ENCODE measurements around the gene VWA8. TPM values are rescaled to one million over a fixed set of nuclear protein-coding genes. Genes with fewer than 3 reads are reported as not detected.

The VWA8 gene
- total RNA-seq, 3 donors from 2014 or later = 18.4 to 43.5 (median 34.7) TPM

DNA sequence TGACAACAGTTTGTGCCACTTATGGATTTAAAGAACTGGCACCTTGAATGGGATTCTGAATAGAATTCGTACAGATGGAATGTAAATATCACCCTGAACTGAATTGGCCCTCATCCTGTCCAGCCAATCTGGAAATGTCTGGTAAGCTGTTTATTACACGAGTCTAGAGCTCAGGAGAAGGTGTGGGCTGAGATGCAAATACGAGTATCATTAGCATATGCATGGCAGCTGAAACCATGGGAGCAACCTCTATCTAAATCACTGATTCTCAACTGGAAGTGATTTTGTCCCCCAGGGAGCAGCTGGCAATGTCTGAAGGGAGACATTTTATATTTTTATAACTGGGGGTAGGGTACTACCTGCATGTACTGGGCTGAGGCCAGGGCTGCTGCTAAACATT lies 15.6 kb upstream of the VWA8 start:
- Histone ChIP-seq H3K27me3 (no peaks in the 10 kb centered on the region), H3K9me3 (no peaks in the 10 kb centered on the region), H3K27ac (no peak overlapping the region), H3K4me1 (no peaks in the 10 kb centered on the region), H3K4me3 (no peak overlapping the region), H3K36me3 (peaks cover 6% of the 10 kb centered on the region)
- intact Hi-C loops (cut with DNase I; ENCODE audit: low total_unique reads) = no loop called here
- DNase-seq (ENCODE audit: low spot score in 2 of 2) = no peak
- TF ChIP-seq POLR2AphosphoS5 (IDR thresholded peaks at IDR 0.05) (no peak), POLR2A (IDR thresholded peaks at IDR 0.05) (no peak)
- TF ChIP-seq, protein P1, sequence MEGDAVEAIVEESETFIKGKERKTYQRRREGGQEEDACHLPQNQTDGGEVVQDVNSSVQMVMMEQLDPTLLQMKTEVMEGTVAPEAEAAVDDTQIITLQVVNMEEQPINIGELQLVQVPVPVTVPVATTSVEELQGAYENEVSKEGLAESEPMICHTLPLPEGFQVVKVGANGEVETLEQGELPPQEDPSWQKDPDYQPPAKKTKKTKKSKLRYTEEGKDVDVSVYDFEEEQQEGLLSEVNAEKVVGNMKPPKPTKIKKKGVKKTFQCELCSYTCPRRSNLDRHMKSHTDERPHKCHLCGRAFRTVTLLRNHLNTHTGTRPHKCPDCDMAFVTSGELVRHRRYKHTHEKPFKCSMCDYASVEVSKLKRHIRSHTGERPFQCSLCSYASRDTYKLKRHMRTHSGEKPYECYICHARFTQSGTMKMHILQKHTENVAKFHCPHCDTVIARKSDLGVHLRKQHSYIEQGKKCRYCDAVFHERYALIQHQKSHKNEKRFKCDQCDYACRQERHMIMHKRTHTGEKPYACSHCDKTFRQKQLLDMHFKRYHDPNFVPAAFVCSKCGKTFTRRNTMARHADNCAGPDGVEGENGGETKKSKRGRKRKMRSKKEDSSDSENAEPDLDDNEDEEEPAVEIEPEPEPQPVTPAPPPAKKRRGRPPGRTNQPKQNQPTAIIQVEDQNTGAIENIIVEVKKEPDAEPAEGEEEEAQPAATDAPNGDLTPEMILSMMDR (IDR thresholded peaks at IDR 0.05) = no peak

DNA sequence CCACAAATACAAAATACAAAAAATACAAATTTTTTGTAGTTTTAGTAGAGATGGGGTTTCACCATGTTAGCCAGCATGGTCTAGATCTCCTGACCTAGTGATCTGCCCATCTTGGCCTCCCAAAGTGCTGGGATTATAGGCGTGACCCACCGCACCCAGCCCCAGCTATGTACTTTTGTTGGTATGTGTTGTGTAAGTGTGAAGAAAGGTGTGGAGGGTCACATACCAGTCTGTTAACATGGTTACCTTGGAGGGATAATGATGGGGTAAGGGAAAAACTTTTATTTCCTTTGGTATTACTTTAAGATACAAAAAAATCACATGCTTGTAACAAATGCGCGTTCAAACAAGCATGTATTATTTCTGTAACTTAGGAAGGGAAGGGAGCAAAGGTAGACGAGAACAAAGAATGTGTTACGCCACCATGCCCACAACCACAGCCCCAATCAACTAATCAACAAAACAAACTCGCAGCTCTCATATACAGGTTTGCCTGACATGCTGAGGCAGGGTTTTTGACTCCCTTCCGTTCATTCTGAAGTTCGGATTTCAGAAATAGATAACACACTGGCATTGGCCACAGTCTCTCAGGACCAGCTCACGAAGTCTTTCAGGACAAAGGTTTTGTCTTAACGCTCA lies 13.5 kb upstream of the VWA8 start:
- Histone ChIP-seq H3K36me3 (peaks cover 6% of the 10 kb centered on the region), H3K27ac (no peak overlapping the region), H3K4me3 (no peak overlapping the region), H3K9me3 (no peaks in the 10 kb centered on the region), H3K4me1 (no peaks in the 10 kb centered on the region), H3K27me3 (no peaks in the 10 kb centered on the region)
- intact Hi-C loops (cut with DNase I; ENCODE audit: low total_unique reads) = no loop called here
- TF ChIP-seq, protein P1 (IDR thresholded peaks at IDR 0.05) = no peak
- TF ChIP-seq POLR2A (IDR thresholded peaks at IDR 0.05) (no peak), POLR2AphosphoS5 (IDR thresholded peaks at IDR 0.05) (no peak)
- DNase-seq (ENCODE audit: low spot score in 2 of 2) = no peak

DNA sequence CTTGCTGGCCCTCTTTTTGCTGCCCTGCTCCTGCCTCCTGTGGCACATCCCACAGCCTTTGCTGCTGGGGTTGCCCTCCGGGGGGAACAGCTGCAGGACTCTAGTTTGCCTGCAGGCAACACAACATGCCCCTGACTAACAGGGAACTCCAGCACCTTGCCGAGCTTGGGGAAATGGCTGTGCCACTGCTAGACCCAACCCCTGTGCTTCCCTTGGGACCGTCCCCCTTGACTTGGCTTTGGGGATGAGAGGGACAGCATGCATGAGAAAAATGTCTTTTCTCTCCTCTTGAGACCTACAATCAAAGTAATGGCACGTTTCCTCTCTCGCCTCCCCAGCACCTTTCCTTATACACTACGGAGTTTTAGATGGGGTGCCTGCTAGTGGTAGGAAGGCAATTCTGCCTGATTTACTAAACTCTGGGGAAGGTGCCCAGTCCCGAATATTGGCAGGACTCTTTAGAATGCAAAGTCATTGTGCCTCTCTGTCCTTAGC lies 12.4 kb upstream of the VWA8 start:
- intact Hi-C loops (cut with DNase I; ENCODE audit: low total_unique reads) = no loop called here
- Histone ChIP-seq H3K9me3 (no peaks in the 10 kb centered on the region), H3K36me3 (peaks cover 6% of the 10 kb centered on the region), H3K4me3 (no peak overlapping the region), H3K27ac (no peak overlapping the region), H3K27me3 (no peaks in the 10 kb centered on the region), H3K4me1 (no peaks in the 10 kb centered on the region)
- no peak for DNase-seq (ENCODE audit: low spot score in 2 of 2)
- TF ChIP-seq, protein P1 (IDR thresholded peaks at IDR 0.05) = no peak
- no peak for TF ChIP-seq POLR2AphosphoS5 (IDR thresholded peaks at IDR 0.05)
- no peak for TF ChIP-seq POLR2A (IDR thresholded peaks at IDR 0.05)

DNA sequence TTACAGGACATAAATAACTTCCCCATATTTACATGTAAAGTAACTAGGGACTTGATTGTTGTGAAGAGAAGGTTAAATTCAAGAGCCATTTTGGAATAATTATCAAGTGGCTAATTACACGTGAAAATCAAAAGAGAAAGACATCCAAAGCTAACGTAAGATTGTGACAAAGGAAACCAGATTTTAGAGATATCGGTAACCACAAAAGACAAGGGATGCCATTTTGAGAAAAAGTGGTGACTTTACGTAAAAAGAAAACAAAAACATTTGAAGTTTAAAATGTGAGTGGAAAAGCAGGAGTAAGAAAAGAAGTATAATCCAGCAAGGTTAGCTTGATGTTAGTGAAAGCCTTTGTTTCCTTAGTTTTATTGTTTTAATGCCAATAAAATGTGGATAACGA lies 10.9 kb upstream of the VWA8 start:
- TF ChIP-seq, protein P1 (IDR thresholded peaks at IDR 0.05) = no peak
- TF ChIP-seq POLR2A (IDR thresholded peaks at IDR 0.05) = no peak
- TF ChIP-seq POLR2AphosphoS5 (IDR thresholded peaks at IDR 0.05) = no peak
- no peak overlapping the region for H3K27ac ChIP-seq
- no peaks in the 10 kb centered on the region for H3K27me3 ChIP-seq
- H3K4me3 ChIP-seq = no peak overlapping the region
- H3K36me3 ChIP-seq = peaks cover 6% of the 10 kb centered on the region
- no peaks in the 10 kb centered on the region for H3K4me1 ChIP-seq
- no peaks in the 10 kb centered on the region for H3K9me3 ChIP-seq
- no peak for DNase-seq (ENCODE audit: low spot score in 2 of 2)
- intact Hi-C loops (cut with DNase I; ENCODE audit: low total_unique reads) = no loop called here

DNA sequence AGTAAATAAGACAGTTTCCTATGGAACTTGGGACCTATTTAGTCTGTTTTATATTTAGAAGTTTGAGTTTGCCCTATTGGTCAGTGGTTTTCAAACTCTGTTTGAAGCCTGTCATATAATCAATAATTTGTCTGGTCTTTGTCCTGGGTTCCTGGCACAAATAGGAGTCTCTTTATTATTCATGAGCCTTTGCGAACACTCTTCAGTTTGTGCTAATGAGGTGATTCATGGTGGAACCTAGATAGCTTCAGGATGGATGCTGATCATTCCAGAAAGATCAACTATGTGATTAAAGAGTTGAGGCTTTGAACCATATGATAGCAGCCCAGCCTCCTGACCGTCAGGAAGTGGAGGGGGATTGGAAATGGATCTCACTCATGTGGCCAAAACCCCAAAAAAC lies 10.0 kb upstream of the VWA8 start:
- Histone ChIP-seq H3K36me3 (peaks cover 4% of the 10 kb centered on the region), H3K9me3 (no peaks in the 10 kb centered on the region), H3K4me1 (no peaks in the 10 kb centered on the region), H3K27ac (no peak overlapping the region), H3K27me3 (no peaks in the 10 kb centered on the region), H3K4me3 (no peak overlapping the region)
- DNase-seq (ENCODE audit: low spot score in 2 of 2) = no peak
- intact Hi-C loops (cut with DNase I; ENCODE audit: low total_unique reads) = no loop called here
- TF ChIP-seq POLR2A (IDR thresholded peaks at IDR 0.05) (no peak), POLR2AphosphoS5 (IDR thresholded peaks at IDR 0.05) (no peak)
- TF ChIP-seq, protein P1 (IDR thresholded peaks at IDR 0.05) = no peak

All from breast epithelium (tissue), 4 donors.